A549 (cell line): ENCODE results near the gene LDAF1.

Source experiments
- BHLHE40 ChIP-seq: IDR thresholded peaks from 2 replicates; pipeline ENCODE4 v1.6.1; 2012; ENCODE audit warnings: low read depth, low read length, inconsistent platforms
- CHD2 ChIP-seq: fragments of 150-350 bp; IDR thresholded peaks from 2 replicates; pipeline ENCODE4 v1.6.1; 2014; ENCODE audit warnings: low read length; ENCODE audit not compliant: partially characterized antibody
- KDM1A ChIP-seq: fragments of 200-600 bp; sonication (generic); IDR thresholded peaks from 2 replicates; pipeline ENCODE4 v1.6.1; 2016; ENCODE audit warnings: low read depth, mild to moderate bottlenecking
- SMC3 ChIP-seq: fragments of >200 bp; sonication (Bioruptor Twin); formaldehyde crosslinking; IDR thresholded peaks from 3 replicates; pipeline ENCODE4 v1.6.1; 2018; ENCODE audit warnings: inconsistent platforms
- TP53 ChIP-seq: fragments of 250-450 bp; sonication (Bioruptor Pico); IDR thresholded peaks from 2 replicates; pipeline ENCODE4 v1.5.0; 2021; ENCODE audit warnings: mild to moderate bottlenecking, moderate library complexity
- ZC3H11A ChIP-seq: fragments of 450-650 bp; IDR thresholded peaks from 2 replicates; pipeline ENCODE4 v1.6.1; 2014; ENCODE audit warnings: antibody characterized with exemption, mild to moderate bottlenecking
- TF ChIP-seq, protein P1 (sequence below): IDR thresholded peaks from 2 replicates; pipeline ENCODE4 v1.6.1; 2012
- TF ChIP-seq, protein P2 (sequence below): fragments of >200 bp; sonication (Bioruptor Twin); formaldehyde crosslinking; IDR thresholded peaks from 3 replicates; pipeline ENCODE4 v1.5.1; 2016

DNA sequence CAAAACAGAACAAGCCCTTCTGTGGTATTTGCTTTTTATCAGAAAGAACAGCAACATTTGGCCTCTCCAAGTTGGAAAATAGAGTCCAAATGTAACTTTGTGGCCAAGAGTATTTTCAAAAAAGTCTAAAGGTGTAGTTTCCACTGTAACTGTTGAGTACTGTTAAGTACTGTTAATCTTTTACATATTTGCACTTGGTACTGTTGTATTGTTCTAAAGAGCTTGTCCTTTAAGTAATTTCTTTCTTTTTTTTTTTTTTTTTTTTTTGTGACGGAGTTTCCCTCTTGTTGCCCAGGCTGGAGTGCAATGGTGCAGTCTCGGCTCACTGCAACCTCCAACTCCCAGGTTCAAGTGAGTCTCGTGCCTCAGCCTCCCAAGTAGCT is 21.5 kb downstream of the LDAF1 start:
- TF ChIP-seq TP53 (no peak), SMC3 (no peak), CHD2 (no peak), KDM1A (no peak), BHLHE40 (no peak), ZC3H11A (no peak)
- TF ChIP-seq, protein P1, sequence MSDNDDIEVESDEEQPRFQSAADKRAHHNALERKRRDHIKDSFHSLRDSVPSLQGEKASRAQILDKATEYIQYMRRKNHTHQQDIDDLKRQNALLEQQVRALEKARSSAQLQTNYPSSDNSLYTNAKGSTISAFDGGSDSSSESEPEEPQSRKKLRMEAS = no peak
- TF ChIP-seq, protein P2, sequence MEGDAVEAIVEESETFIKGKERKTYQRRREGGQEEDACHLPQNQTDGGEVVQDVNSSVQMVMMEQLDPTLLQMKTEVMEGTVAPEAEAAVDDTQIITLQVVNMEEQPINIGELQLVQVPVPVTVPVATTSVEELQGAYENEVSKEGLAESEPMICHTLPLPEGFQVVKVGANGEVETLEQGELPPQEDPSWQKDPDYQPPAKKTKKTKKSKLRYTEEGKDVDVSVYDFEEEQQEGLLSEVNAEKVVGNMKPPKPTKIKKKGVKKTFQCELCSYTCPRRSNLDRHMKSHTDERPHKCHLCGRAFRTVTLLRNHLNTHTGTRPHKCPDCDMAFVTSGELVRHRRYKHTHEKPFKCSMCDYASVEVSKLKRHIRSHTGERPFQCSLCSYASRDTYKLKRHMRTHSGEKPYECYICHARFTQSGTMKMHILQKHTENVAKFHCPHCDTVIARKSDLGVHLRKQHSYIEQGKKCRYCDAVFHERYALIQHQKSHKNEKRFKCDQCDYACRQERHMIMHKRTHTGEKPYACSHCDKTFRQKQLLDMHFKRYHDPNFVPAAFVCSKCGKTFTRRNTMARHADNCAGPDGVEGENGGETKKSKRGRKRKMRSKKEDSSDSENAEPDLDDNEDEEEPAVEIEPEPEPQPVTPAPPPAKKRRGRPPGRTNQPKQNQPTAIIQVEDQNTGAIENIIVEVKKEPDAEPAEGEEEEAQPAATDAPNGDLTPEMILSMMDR = no peak
